Suppressor macrophage (primary cell): ENCODE results near the gene BBLN.
A peak's percentile ranks its signal among the peaks of the same experiment; 100 is the strongest.
"Not testable (repeated sequence)": the region's sequence is repeated elsewhere in the genome, so short reads cannot be mapped to it uniquely, and the experiment has no call there.

ENCODE experiments used
- DNase-seq, 4 experiments: peaks; one replicate each; pipeline ENCODE4 v3.0.0-alpha.2; 2020 to 2022

Gene BBLN

GRCh38 chr9:128163523-128164306, 3.6 kb downstream of the BBLN start:
- DNase-seq = no peak

DNA sequence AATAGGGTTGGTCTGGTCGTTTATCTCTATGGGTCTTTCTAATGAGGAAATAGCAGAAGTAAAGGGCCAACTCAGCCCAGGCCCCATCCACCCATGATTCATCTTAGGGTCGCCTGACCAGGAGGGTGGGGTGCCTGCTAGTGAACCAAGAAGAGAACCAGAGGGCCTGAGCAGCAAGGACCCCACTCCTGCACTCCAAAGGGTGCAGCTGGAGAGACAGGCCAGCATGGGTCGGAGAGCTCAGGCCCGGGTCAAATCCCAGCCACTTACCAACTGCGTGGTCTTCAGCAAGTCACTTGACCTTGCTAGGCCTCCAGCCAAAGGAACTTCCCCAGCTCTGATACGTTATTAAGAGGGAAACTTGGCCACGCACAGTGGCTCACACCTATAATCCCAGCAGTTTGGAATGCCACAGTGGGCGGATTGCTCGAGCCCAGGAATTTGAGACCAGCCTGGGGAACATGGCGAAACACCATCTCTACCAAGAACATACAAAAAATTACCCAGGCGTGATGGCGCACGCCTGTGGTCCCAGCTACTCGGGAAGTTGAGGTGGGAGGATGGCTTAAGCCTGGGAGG, 4.3 kb downstream of the BBLN start:
- peak; percentile 37 to 63 (median 52) for DNase-seq

GRCh38 chr9:128166169-128166568, 6.1 kb downstream of the BBLN start:
- DNase-seq = no peak

DNA sequence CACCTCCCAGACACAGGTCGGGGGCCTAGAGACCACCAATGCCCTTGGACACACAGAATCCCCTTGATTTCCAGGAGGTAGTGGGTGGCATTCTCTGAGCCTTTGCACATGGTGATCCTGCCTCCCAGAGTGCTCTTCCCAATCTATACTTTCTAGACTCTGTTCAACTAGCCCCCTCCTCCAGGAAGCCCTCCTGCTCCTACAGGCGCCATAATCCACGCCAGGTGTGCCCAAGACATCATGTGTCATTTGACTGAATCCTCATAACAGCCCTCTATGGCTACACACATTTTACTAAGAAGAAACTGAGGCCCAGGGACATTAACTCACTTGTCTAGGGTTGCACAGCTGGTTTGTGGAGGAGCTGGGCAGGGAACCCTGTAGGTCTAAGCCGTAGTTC, 7.1 kb downstream of the BBLN start:
- no peak for DNase-seq

- DNase-seq = no peak
Measured at GRCh38 chr9:128168731-128169308, 8.8 kb downstream of the BBLN start.

DNA sequence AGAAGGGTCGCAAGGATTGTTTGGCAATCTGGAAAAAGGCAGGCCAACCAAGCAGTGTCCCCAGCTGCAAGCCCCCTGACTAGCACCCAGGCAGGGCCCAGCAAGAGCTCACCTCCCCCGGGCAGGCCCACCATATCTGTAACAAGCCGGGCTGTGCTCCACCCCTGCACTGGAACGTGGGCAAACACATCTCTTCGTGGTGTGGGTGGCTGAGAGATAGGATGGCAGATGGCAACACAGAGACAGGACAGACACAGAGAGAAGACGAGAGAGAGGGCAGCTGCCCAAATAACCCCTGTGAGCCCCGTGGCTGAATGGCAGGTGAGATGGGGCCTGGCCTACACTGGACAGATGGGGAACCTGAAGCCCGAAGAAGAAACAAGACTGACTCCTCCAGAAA, 9.4 kb downstream of the BBLN start:
- no peak for DNase-seq

GRCh38 chr9:128169925-128170324, 9.9 kb downstream of the BBLN start:
- DNase-seq = no peak

GRCh38 chr9:128174062-128174461, 14.0 kb downstream of the BBLN start:
- DNase-seq = no peak

GRCh38 chr9:128175102-128175563, 15.1 kb downstream of the BBLN start:
- DNase-seq = no peak

GRCh38 chr9:128175726-128176125, 15.7 kb downstream of the BBLN start:
- no peak for DNase-seq

DNA sequence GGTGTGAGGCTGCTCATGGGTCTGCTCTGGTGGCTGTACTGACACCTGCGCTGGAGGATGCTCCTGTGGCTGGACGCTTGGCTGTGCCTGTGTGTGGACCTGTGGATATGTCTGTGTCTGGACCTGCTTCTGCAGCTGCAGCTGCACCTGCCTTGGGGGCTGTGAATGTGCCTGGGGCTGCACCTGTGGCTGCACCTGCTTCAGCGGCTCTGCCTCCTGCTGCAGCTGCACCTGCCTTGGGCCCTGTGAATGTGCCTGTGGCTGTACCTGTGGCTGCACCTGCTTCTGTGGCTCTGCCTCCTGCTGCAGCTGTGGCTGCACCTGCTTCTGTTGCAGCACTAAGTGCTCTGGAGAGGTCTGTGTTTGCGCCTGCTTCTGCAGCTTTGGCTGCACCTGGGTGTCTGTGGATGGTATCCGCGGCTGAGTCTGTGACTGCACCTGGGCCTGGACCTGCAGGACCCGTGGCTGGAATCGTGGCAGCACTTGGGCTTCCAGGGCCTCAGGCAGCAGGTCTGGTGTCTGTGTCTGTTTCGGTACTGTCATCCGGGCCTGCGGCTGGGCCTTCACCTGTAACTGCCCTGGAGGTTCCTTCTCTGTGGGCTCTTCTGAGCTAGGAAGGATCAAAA, 18.9 kb downstream of the BBLN start:
- DNase-seq = no peak

DNA sequence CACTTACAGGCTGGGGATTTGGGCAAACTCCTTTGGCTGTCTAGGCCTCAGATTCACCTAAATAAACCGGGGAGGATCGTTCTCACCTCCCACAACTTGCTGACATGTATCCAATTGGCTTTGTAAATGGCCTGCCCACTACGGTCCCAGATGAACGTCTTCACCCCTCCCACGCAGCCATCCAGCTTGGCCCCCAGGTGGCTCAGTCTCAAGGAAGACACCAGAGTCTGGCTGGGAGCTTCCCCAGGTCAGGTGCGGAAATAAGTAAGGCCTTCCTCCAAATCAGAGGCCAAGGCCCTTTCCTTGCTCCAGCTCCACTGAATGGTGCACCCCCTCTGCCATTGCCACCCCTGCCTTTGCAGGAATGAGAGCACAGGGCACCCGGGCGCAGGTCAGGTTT, 19.9 kb downstream of the BBLN start:
- DNase-seq = no peak

DNA sequence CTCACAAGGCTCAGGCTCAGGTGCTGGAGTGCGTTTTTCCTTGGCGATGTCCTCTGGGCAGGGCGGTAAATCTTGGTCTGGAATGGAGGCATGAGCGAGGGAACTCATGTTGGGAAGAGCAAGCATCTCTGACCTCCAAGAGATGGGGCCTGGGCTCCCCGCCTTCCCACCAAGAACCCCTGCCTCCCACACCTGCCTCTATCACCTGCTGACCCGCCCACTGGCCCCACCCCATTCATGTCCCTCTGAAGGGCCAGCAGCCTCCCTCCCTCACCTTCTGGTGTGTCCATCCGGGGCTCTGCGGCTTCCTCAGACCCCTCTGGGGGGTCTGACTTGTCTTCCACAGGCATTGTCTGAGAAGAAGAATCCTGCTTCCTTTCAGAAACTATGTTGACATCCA, 20.4 kb downstream of the BBLN start:
- DNase-seq = no peak

GRCh38 chr9:128181480-128181879, 21.4 kb downstream of the BBLN start:
- DNase-seq = not testable (repeated sequence)

- DNase-seq = no peak
Measured at GRCh38 chr9:128182893-128183588, 23.0 kb downstream of the BBLN start.

GRCh38 chr9:128185979-128186965, 26.2 kb downstream of the BBLN start:
- no peak for DNase-seq

DNA sequence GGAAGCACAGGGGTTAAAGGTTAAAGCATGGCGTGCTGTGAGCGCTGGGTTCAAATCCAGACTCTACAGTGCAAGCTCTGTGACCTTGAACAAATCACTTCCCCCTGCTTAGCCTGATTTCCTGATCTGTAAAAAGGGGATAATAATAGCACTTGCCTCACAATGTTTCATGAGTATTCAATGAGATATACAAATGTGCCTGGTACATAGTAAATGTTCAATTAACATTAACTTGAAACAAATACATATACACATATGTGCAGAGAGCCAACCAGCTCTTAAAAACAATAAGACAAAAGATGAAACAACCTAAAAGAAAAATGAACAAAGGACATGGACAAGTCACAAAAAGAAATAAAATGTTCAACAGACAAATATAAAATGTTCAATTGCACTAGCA, 27.3 kb downstream of the BBLN start:
- no peak for DNase-seq

GRCh38 chr9:128188209-128188608, 28.1 kb downstream of the BBLN start:
- no peak for DNase-seq

DNA sequence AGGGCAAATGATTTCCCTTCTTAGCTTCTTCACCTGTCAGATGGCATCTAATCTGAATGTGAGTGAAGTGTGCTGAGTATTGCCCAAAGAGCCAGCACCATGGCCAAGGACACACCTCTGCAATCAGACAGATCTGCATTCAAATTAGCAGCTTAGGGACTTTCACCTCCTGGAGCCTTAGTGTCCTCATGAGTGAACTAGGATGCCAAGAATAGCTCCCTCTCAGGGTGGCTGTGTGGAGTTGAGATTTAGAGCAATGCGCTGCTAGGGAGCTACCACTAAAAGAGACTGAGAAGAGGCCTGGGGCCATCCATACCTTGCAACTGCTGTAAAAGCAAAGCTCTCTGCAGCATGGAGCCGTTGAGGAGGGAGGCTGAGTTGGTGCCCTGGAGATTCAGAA, 29.9 kb downstream of the BBLN start:
- DNase-seq = no peak

DNA sequence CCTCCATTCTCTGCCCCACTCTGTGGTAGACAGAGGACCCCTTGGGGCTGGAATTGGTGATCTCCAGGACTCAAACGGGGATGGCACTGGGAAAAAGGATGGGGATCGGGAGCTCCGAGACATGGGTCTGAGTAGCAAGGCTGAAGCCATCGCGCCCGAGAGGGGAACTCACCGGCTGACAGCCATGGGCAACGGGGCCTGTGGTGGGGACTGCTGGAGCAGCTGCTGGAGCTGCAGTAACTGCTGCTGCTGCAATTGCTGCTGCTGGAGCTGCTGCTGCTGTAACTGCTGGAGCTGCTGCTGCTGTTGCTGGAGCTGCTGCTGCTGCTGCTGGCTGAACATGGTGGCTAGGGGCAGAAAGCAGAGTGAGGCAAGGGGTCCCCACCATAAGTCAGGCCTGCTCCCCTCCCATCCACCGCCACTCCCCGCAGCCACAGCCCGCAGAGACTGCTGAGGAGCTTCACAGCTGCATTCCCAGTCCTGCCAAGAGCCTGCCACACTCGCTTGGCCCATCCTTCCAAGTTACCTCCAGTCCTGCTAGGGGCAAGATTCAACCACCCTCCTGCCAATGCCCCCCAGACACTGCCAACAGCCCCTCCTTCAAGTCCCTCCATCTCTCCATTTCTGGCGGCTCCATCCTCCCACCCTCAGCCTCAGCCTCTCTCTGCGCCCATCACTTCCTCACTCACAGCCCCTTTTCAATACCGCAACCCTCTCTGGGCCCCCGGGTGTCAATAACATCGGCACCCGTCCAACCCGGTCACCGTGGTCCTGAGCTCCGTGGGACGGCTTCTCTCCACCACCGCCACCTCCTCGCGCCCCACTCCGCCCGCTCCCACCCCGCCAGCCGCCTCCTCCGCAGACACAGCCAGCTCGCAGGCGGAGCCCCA, 30.7 kb downstream of the BBLN start:
- peak in 1 of 4 experiments; percentile 4 for DNase-seq
